ENCODE measurements around the gene UIMC1.
"Not testable (repeated sequence)": the region's sequence is repeated elsewhere in the genome, so short reads cannot be mapped to it uniquely, and the experiment has no call there.

- TF ChIP-seq CTCF (IDR thresholded peaks at IDR 0.05; ENCODE audit: poor library complexity); EZH2phosphoT487 (IDR thresholded peaks at IDR 0.05; ENCODE audit: low read depth, severe bottlenecking, unreplicated experiment); EZH2 (IDR thresholded peaks at IDR 0.05; ENCODE audit: borderline replicate concordance): not testable (repeated sequence)
Observed at GRCh38 chr5:176993081-176993480, 13.5 kb downstream of the UIMC1 start.
